Gastroesophageal sphincter (tissue), 3 donors: ENCODE results near the gene GEMIN7.

ENCODE experiments used
- CTCF ChIP-seq, 4 experiments: fragments of 200-600 bp in 2 of 4; fragments of 450-650 bp in 2 of 4; sonication (generic) in 1 of 4; IDR thresholded peaks; one replicate each; pipeline ENCODE4 v1.5.1; 2017 to 2019; ENCODE audit warnings: antibody characterized with exemption in 4 of 4, mild to moderate bottlenecking in 2 of 4, moderate library complexity in 2 of 4
- EP300 ChIP-seq: sonication (generic); formaldehyde crosslinking; IDR thresholded peaks from one replicate; pipeline ENCODE4 v1.6.1; 2017; ENCODE audit warnings: antibody characterized with exemption, mild to moderate bottlenecking
- POLR2A ChIP-seq, 2 donors: fragments of 450-650 bp; IDR thresholded peaks; one replicate each; pipeline ENCODE4 v1.6.1; 2017; ENCODE audit warnings: antibody characterized with exemption in 2 of 2, mild to moderate bottlenecking in 2 of 2, moderate library complexity in 1 of 2

GRCh38 chr19:45097776-45098520 lies 18.9 kb downstream of the GEMIN7 start:
- no peak for TF ChIP-seq CTCF (IDR thresholded peaks at IDR 0.05)
- no peak for TF ChIP-seq EP300
- TF ChIP-seq POLR2A (IDR thresholded peaks at IDR 0.05) = no peak
